ENCODE data around the gene SLN. TPM values are rescaled to one million over a fixed set of nuclear protein-coding genes. Genes with fewer than 3 reads are reported as not detected.

The SLN gene
- total and polyA plus RNA-seq, 2 donors (not counting 3 experiments of a cell fraction or from before 2014, with no cell fraction given): 0.25 TPM; not detected in 1

DNA sequence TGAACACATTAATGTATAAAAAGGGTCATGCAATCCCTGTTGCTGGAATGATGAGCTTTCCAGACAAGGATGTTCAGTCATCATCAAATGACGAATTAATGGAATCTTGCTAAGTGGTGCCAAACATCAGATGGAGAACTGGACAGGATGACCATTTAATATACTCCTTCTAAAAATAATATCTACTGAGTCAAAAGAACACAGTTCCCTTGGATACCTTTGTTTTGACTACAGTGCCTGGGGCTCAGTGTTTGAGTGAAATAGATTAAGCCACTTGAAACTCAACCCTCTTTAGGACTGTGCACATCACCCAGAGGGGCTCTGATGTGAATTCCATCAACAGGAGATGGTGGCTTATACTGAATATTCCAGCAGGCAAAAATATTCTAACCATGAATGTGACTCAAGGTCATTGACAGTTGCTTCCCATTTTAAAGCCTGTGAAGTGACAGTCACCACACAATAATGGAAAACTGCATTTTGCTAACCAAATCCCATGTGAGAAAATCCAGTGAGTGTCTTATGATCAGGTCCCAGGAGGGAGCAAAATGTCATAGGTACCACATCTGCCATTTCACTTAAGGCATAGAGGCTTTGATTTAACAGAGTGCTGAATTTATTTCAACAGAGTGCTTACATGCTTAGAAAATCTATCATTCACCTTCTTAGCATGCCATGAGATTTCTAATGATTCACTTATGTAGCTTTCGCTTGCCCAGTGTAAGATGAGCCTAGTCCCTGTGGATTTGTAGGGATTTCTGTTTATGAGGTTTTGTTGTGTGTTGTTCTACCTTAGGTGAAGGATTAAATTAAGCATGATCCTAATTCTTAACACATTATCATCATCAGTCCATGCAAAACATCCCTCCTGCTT lies 41.3 kb upstream of the SLN start:
- no peak overlapping the region for H3K9ac ChIP-seq (replicated peaks; ENCODE audit: extremely low read depth, insufficient read depth, low read length)
- TF ChIP-seq, protein P1, sequence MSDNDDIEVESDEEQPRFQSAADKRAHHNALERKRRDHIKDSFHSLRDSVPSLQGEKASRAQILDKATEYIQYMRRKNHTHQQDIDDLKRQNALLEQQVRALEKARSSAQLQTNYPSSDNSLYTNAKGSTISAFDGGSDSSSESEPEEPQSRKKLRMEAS (IDR thresholded peaks at IDR 0.05; ENCODE audit: insufficient read depth, insufficient read length): no peak
- TF ChIP-seq POLR2AphosphoS5 (IDR thresholded peaks at IDR 0.05; ENCODE audit: insufficient read depth, low read depth, low read length) (no peak), POLR2A (IDR thresholded peaks at IDR 0.05; ENCODE audit: low read depth, low read length) (no peak), FOS (IDR thresholded peaks at IDR 0.05; ENCODE audit: borderline replicate concordance, insufficient read depth, low read length) (no peak), JUN (IDR thresholded peaks at IDR 0.05; ENCODE audit: borderline replicate concordance, insufficient read depth, insufficient read length, low read depth) (no peak), GATA2 (IDR thresholded peaks at IDR 0.05; ENCODE audit: insufficient read depth, insufficient read length, low read depth, low read length) (no peak)
- TF ChIP-seq, protein P2, sequence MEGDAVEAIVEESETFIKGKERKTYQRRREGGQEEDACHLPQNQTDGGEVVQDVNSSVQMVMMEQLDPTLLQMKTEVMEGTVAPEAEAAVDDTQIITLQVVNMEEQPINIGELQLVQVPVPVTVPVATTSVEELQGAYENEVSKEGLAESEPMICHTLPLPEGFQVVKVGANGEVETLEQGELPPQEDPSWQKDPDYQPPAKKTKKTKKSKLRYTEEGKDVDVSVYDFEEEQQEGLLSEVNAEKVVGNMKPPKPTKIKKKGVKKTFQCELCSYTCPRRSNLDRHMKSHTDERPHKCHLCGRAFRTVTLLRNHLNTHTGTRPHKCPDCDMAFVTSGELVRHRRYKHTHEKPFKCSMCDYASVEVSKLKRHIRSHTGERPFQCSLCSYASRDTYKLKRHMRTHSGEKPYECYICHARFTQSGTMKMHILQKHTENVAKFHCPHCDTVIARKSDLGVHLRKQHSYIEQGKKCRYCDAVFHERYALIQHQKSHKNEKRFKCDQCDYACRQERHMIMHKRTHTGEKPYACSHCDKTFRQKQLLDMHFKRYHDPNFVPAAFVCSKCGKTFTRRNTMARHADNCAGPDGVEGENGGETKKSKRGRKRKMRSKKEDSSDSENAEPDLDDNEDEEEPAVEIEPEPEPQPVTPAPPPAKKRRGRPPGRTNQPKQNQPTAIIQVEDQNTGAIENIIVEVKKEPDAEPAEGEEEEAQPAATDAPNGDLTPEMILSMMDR (IDR thresholded peaks at IDR 0.05; ENCODE audit: extremely low read depth in 1 of 2, insufficient read depth in 1 of 2, low read depth in 1 of 2, low read length in 2 of 2): no peak
- POLR2A ChIA-PET: no interaction called here
- dilution Hi-C loops (cut with MboI; ENCODE audit: extremely low pct_ligation_motif_present, low sequenced_read_pairs) (no loop called here), intact Hi-C loops (cut with micrococcal nuclease) (no loop called here)
- H3K9me3 ChIP-seq (replicated peaks; ENCODE audit: control insufficient read depth, insufficient read depth, low read length): no peaks in the 10 kb centered on the region
- CTCF ChIA-PET: interaction anchor here (1.2 kb wide), 1 partner anchor 16 kb away, joined by 3 read pairs; no protein-coding TSS in a partner anchor
- H3K27ac ChIP-seq (ENCODE audit: insufficient read depth, low read depth, low read length): no peak overlapping the region
- H3K4me3 ChIP-seq (replicated peaks in 1 of 3; ENCODE audit: insufficient read depth in 1 of 3, low read depth in 1 of 3, low read length in 3 of 3): no peak overlapping the region
- H3K4me1 ChIP-seq (ENCODE audit: control insufficient read depth, extremely low read depth, insufficient read depth, low read length): no peaks in the 10 kb centered on the region
- no peaks in the 10 kb centered on the region for H3K9me1 ChIP-seq (replicated peaks; ENCODE audit: control insufficient read depth, extremely low read depth, insufficient read depth, low read length)
- no peak overlapping the region for H2AFZ ChIP-seq (ENCODE audit: low read depth, low read length)
- FAIRE-seq (no peak), DNase-seq (ENCODE audit: low read depth, low spot score) (no peak)
- H4K20me1 ChIP-seq (replicated peaks; ENCODE audit: control insufficient read depth, extremely low read depth, insufficient read depth, low read length): no peaks in the 10 kb centered on the region
- H3K79me2 ChIP-seq (ENCODE audit: control insufficient read depth, insufficient read depth, low read length): no peaks in the 10 kb centered on the region
- peaks cover 5 to 7% of the 10 kb centered on the region in 2 experiments for H3K27me3 ChIP-seq (ENCODE audit: control insufficient read depth in 2 of 2, insufficient read depth in 2 of 2, low read length in 2 of 2)
- H3K4me2 ChIP-seq (ENCODE audit: insufficient read depth, low read length): no peak overlapping the region
- no TSS peak for BruUV-seq (replicated peaks)
- no peaks in the 10 kb centered on the region for H3K36me3 ChIP-seq (ENCODE audit: control insufficient read depth in 2 of 2, extremely low read depth in 1 of 2, insufficient read depth in 2 of 2, low read length in 2 of 2)

Measured in endothelial cell of umbilical vein (primary cell).